HCT116 (cell line): ENCODE measurements around the gene IQGAP2. TPM values are rescaled to one million over a fixed set of nuclear protein-coding genes. Genes with fewer than 3 reads are reported as not detected.

Experiments used
- ATAC-seq: fragments of 200-7000 bp; cut with Tn5 transposase; 2 replicates; pipeline ENCODE4 v1.9.1; 2020; ENCODE audit warnings: mild to moderate bottlenecking, moderate library complexity
- BruUV-seq: library from RNA; stranded (reverse); fragments of 400-500 nt; replicated peaks from 2 replicates; lab custom pipeline; 2021; lab: Mats Ljungman, UMichigan
- CTCF ChIA-PET: fragments of 300-600 bp; sonication (Branson Sonifier 250); formaldehyde crosslinking; loops from one replicate; lab custom pipeline; 2021; ENCODE audit warnings: antibody characterized with exemption; lab: Charles Lee
- POLR2A ChIA-PET: fragments of 300-600, 350-600 bp; sonication (Branson Sonifier 250); formaldehyde crosslinking; loops from one replicate; lab custom pipeline; 2021; ENCODE audit warnings: antibody characterized with exemption; lab: Charles Lee
- RAD21 ChIA-PET, 2 experiments: fragments of 300-600 bp; sonication (Branson Sonifier 250); formaldehyde crosslinking; loops; one replicate each; lab custom pipeline; 2023; ENCODE audit warnings: low total read pairs in 2 of 2; ENCODE audit not compliant: uncharacterized antibody in 2 of 2, unreplicated experiment in 2 of 2, low non-redundant PET in 1 of 2; lab: Charles Lee
- DNase-seq: peaks from one replicate; pipeline ENCODE4 v3.0.0-alpha.2; 2010; ENCODE audit warnings: low read depth, low spot score
- H2AFZ ChIP-seq: fragments of 200-600 bp; shearing (Covaris generic), sonication (generic); 2 replicates; pipeline ENCODE4 v1.6.1; 2017; ENCODE audit warnings: low read depth, mixed run types, mixed read lengths, antibody characterized with exemption, low read length; ENCODE audit not compliant: poor library complexity, severe bottlenecking
- H3K27ac ChIP-seq: 2 replicates; pipeline ENCODE4 v1.5.1; 2012; ENCODE audit warnings: low read depth, low read length
- H3K27me3 ChIP-seq: fragments of 200-600 bp; sonication (generic); 2 replicates; pipeline ENCODE4 v1.6.1; 2016; ENCODE audit warnings: mixed run types, low read length, mixed read lengths; ENCODE audit not compliant: insufficient read depth
- H3K36me3 ChIP-seq, 2 experiments: fragments of 200-500 bp in 1 of 2; fragments of 200-600 bp in 1 of 2; sonication (Bioruptor generic) in 1 of 2; sonication (generic) in 1 of 2; 2 replicates each; pipeline versions ENCODE4 v1.5.1 to v1.6.1; 2014 to 2016; ENCODE audit warnings: low read length in 2 of 2, inconsistent platforms in 1 of 2, mixed read lengths in 1 of 2, mixed run types in 1 of 2; ENCODE audit not compliant: insufficient read depth in 2 of 2, control insufficient read depth in 1 of 2
- H3K4me1 ChIP-seq, 2 experiments: fragments of 200-600 bp in 1 of 2; sonication (generic) in 1 of 2; 2 replicates each; pipeline versions ENCODE4 v1.5.1 to v1.6.1; 2012 to 2017; ENCODE audit warnings: low read length in 2 of 2, inconsistent platforms in 1 of 2, mild to moderate bottlenecking in 1 of 2, mixed read lengths in 1 of 2, mixed run types in 1 of 2, moderate library complexity in 1 of 2; ENCODE audit not compliant: insufficient read depth in 2 of 2, control insufficient read depth in 1 of 2
- H3K4me2 ChIP-seq: fragments of 200-600 bp; sonication (generic); 2 replicates; pipeline ENCODE4 v1.6.1; 2017; ENCODE audit warnings: mixed run types, low read length, mixed read lengths
- H3K4me3 ChIP-seq, 2 experiments: fragments of 200-600 bp in 1 of 2; sonication (generic) in 1 of 2; replicated peaks in 1 of 2; 2 replicates each; pipeline ENCODE4 v1.5.1; 2011 to 2016; ENCODE audit warnings: low read length in 2 of 2, control low read depth in 1 of 2, low read depth in 1 of 2, mild to moderate bottlenecking in 1 of 2, mixed read lengths in 1 of 2, mixed run types in 1 of 2
- H3K79me2 ChIP-seq: fragments of 200-600 bp; sonication (generic); 2 replicates; pipeline ENCODE4 v1.6.1; 2017; ENCODE audit warnings: mild to moderate bottlenecking, mixed run types, low read length, moderate library complexity, mixed read lengths; ENCODE audit not compliant: insufficient read depth
- H3K9ac ChIP-seq: fragments of 200-600 bp; sonication (generic); 2 replicates; pipeline ENCODE4 v1.6.1; 2016; ENCODE audit warnings: low read length, mixed read lengths
- H3K9me2 ChIP-seq: fragments of 200-600 bp; sonication (generic), shearing (Covaris generic); 2 replicates; pipeline ENCODE4 v1.6.1; 2017; ENCODE audit warnings: mixed run types, mild to moderate bottlenecking, moderate library complexity; ENCODE audit not compliant: insufficient read depth
- H3K9me3 ChIP-seq, 2 experiments: fragments of 200-500 bp in 1 of 2; fragments of 200-600 bp in 1 of 2; sonication (Bioruptor generic) in 1 of 2; sonication (generic) in 1 of 2; 2 replicates each; pipeline ENCODE4 v1.6.1; 2014 to 2017; ENCODE audit warnings: low read length in 2 of 2, mixed read lengths in 2 of 2, inconsistent platforms in 1 of 2, low read depth in 1 of 2, mild to moderate bottlenecking in 1 of 2, mixed run types in 1 of 2, moderate library complexity in 1 of 2; ENCODE audit not compliant: control insufficient read depth in 1 of 2, insufficient read depth in 1 of 2
- H4K20me1 ChIP-seq: fragments of 200-600 bp; sonication (generic), shearing (Covaris generic); 2 replicates; pipeline ENCODE4 v1.6.1; 2017; ENCODE audit warnings: mixed run types, mild to moderate bottlenecking, moderate library complexity; ENCODE audit not compliant: insufficient read depth
- CBX3 ChIP-seq: IDR thresholded peaks from 2 replicates; pipeline ENCODE4 v1.6.1; 2012; ENCODE audit warnings: low read depth
- CEBPB ChIP-seq: IDR thresholded peaks from 2 replicates; pipeline ENCODE4 v1.6.1; 2012; ENCODE audit warnings: low read depth
- ELF1 ChIP-seq: IDR thresholded peaks from 2 replicates; pipeline ENCODE4 v1.6.1; 2012; ENCODE audit warnings: low read depth, borderline replicate concordance
- EZH2 ChIP-seq: fragments of 200-600 bp; sonication (generic); IDR thresholded peaks from 2 replicates; pipeline ENCODE4 v1.6.1; 2017; ENCODE audit warnings: antibody characterized with exemption, mixed run types
- EZH2phosphoT487 ChIP-seq: fragments of 200-600 bp; IDR thresholded peaks from 2 replicates; pipeline ENCODE4 v1.6.1; 2018; ENCODE audit warnings: antibody characterized with exemption, borderline replicate concordance
- FOSL1 ChIP-seq: IDR thresholded peaks from 2 replicates; pipeline ENCODE4 v1.6.1; 2012; ENCODE audit warnings: low read depth
- JUND ChIP-seq: IDR thresholded peaks from 2 replicates; pipeline ENCODE4 v1.6.1; 2012
- POLR2AphosphoS5 ChIP-seq: IDR thresholded peaks from 2 replicates; pipeline ENCODE4 v1.6.1; 2011; ENCODE audit warnings: mild to moderate bottlenecking, low read depth, low read length, moderate library complexity
- RAD21 ChIP-seq: IDR thresholded peaks from 2 replicates; pipeline ENCODE4 v1.6.1; 2012; ENCODE audit warnings: low read depth, mild to moderate bottlenecking
- SRF ChIP-seq: IDR thresholded peaks from 2 replicates; pipeline ENCODE4 v1.6.1; 2012; ENCODE audit warnings: low read depth
- TCF7L2 ChIP-seq: IDR thresholded peaks from 2 replicates; pipeline ENCODE4 v1.7.0; 2011; ENCODE audit warnings: borderline replicate concordance, inconsistent platforms; ENCODE audit not compliant: insufficient read depth, insufficient read length; ENCODE audit errors: extremely low read depth
- YY1 ChIP-seq: IDR thresholded peaks from 2 replicates; pipeline ENCODE4 v1.6.1; 2011; ENCODE audit warnings: low read length, low read depth, moderate library complexity, mild to moderate bottlenecking; ENCODE audit not compliant: insufficient replicate concordance; ENCODE audit errors: extremely low read depth
- ZFX ChIP-seq: fragments of 450-650 bp; IDR thresholded peaks from 2 replicates; pipeline ENCODE4 v1.6.1; 2017
- ZNF274 ChIP-seq: fragments of 200-500 bp; sonication (Bioruptor generic); IDR thresholded peaks from 2 replicates; pipeline ENCODE4 v1.6.1; 2014; ENCODE audit warnings: mild to moderate bottlenecking, low read depth, low read length, inconsistent platforms
- intact Hi-C: fragments of 100-400 bp; cut with micrococcal nuclease; formaldehyde crosslinking; loops from 2 replicates; pipeline ENCODE4 v1.10.0; 2022
- total RNA-seq: library from RNA; stranded (reverse); gene quantifications from one replicate; pipeline ENCODE4 v1.2.1, GENCODE V29; 2021; ENCODE audit not compliant: unreplicated experiment
- TF ChIP-seq, protein P1 (sequence below): IDR thresholded peaks from 2 replicates; pipeline ENCODE4 v1.6.1; 2012; ENCODE audit warnings: low read depth
- TF ChIP-seq, protein P2 (sequence below): IDR thresholded peaks from 2 replicates; pipeline ENCODE4 v1.6.1; 2012
- TF ChIP-seq, protein P3 (sequence below): IDR thresholded peaks from 2 replicates; pipeline ENCODE4 v1.6.1; 2012
- TF ChIP-seq, protein P4 (sequence below), 3 experiments: fragments of 200-600 bp in 1 of 3; sonication (generic) in 1 of 3; IDR thresholded peaks in 2 of 3; conservative IDR thresholded peaks in 1 of 3; 2 replicates each; pipeline ENCODE4 v1.5.1; 2012 to 2017; ENCODE audit warnings: low read depth in 2 of 3, low read length in 2 of 3, antibody characterized with exemption in 1 of 3, borderline replicate concordance in 1 of 3, control low read depth in 1 of 3, mild to moderate bottlenecking in 1 of 3, mixed read lengths in 1 of 3, mixed run types in 1 of 3, moderate library complexity in 1 of 3; ENCODE audit not compliant: insufficient read depth in 1 of 3

The IQGAP2 gene
- total RNA-seq, 1 experiment from 2014 or later, result 2.0 TPM

DNA sequence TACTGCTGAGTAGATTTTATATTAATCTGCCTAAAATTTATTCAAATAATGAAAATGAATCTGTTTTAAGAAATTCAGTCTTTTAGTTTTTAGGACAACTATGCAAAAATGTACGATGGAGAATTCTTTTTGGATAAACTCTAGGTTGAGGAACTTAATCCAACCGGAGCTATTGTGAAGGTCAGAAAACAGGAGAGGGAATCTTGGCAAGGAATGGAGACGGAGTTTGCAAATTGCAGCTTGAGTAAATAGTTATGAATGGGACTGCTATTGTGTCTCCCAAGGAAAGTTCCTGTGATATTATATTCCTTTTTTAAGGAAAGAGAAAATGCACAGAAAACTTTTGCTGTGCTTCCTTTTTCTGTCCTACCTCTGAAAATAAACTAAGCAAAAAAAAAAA lies 67.9 kb downstream of the IQGAP2 start:
- Histone ChIP-seq H3K27ac (no peak overlapping the region), H3K9ac (no peak overlapping the region), H3K4me3 (no peak overlapping the region), H3K79me2 (no peaks in the 10 kb centered on the region), H3K4me1 (peaks cover 0 to 2% of the 10 kb centered on the region in 2 experiments; a peak in 1 of 4 replicates), H2AFZ (no peak overlapping the region), H3K36me3 (no peaks in the 10 kb centered on the region), H3K9me2 (no peaks in the 10 kb centered on the region), H3K9me3 (no peaks in the 10 kb centered on the region), H3K4me2 (no peak overlapping the region), H3K27me3 (no peaks in the 10 kb centered on the region), H4K20me1 (no peaks in the 10 kb centered on the region)
- ChIA-PET RAD21 (no interaction called here), CTCF (interaction anchor here (0.7 kb wide), 1 partner anchor 12 kb away, joined by 3 read pairs; no protein-coding TSS in a partner anchor), POLR2A (no interaction called here)
- no TSS peak for BruUV-seq
- ATAC-seq (no peak), DNase-seq (no peak)
- TF ChIP-seq, protein P1, sequence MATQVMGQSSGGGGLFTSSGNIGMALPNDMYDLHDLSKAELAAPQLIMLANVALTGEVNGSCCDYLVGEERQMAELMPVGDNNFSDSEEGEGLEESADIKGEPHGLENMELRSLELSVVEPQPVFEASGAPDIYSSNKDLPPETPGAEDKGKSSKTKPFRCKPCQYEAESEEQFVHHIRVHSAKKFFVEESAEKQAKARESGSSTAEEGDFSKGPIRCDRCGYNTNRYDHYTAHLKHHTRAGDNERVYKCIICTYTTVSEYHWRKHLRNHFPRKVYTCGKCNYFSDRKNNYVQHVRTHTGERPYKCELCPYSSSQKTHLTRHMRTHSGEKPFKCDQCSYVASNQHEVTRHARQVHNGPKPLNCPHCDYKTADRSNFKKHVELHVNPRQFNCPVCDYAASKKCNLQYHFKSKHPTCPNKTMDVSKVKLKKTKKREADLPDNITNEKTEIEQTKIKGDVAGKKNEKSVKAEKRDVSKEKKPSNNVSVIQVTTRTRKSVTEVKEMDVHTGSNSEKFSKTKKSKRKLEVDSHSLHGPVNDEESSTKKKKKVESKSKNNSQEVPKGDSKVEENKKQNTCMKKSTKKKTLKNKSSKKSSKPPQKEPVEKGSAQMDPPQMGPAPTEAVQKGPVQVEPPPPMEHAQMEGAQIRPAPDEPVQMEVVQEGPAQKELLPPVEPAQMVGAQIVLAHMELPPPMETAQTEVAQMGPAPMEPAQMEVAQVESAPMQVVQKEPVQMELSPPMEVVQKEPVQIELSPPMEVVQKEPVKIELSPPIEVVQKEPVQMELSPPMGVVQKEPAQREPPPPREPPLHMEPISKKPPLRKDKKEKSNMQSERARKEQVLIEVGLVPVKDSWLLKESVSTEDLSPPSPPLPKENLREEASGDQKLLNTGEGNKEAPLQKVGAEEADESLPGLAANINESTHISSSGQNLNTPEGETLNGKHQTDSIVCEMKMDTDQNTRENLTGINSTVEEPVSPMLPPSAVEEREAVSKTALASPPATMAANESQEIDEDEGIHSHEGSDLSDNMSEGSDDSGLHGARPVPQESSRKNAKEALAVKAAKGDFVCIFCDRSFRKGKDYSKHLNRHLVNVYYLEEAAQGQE, result no peak
- TF ChIP-seq SRF (no peak), EZH2phosphoT487 (no peak), FOSL1 (no peak), CEBPB (no peak), JUND (no peak), CBX3 (no peak), ZNF274 (no peak), EZH2 (no peak), RAD21 (no peak), ELF1 (no peak), TCF7L2 (no peak), YY1 (no peak), ZFX (no peak), POLR2AphosphoS5 (no peak)
- TF ChIP-seq, protein P2, sequence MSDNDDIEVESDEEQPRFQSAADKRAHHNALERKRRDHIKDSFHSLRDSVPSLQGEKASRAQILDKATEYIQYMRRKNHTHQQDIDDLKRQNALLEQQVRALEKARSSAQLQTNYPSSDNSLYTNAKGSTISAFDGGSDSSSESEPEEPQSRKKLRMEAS, result no peak
- TF ChIP-seq, protein P3, sequence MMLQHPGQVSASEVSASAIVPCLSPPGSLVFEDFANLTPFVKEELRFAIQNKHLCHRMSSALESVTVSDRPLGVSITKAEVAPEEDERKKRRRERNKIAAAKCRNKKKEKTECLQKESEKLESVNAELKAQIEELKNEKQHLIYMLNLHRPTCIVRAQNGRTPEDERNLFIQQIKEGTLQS, result no peak
- TF ChIP-seq, protein P4, sequence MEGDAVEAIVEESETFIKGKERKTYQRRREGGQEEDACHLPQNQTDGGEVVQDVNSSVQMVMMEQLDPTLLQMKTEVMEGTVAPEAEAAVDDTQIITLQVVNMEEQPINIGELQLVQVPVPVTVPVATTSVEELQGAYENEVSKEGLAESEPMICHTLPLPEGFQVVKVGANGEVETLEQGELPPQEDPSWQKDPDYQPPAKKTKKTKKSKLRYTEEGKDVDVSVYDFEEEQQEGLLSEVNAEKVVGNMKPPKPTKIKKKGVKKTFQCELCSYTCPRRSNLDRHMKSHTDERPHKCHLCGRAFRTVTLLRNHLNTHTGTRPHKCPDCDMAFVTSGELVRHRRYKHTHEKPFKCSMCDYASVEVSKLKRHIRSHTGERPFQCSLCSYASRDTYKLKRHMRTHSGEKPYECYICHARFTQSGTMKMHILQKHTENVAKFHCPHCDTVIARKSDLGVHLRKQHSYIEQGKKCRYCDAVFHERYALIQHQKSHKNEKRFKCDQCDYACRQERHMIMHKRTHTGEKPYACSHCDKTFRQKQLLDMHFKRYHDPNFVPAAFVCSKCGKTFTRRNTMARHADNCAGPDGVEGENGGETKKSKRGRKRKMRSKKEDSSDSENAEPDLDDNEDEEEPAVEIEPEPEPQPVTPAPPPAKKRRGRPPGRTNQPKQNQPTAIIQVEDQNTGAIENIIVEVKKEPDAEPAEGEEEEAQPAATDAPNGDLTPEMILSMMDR (IDR thresholded peaks at IDR 0.05 in 2 of 3, conservative IDR thresholded peaks at IDR 0.05 in 1 of 3; ENCODE audit: borderline replicate concordance in 1 of 3, insufficient read depth in 1 of 3, low read depth in 2 of 3, low read length in 2 of 3), result no peak
- intact Hi-C loops, result no loop called here
